SH-SY5Y (cell line): ENCODE results near the gene OR7A5.

Experiments
- GATA2 ChIP-seq: IDR thresholded peaks from 2 replicates; pipeline ENCODE4 v1.6.1; 2011; ENCODE audit warnings: mild to moderate bottlenecking, low read depth, low read length
- GATA3 ChIP-seq: IDR thresholded peaks from 2 replicates; pipeline ENCODE4 v1.6.1; 2011; ENCODE audit warnings: low read depth, mild to moderate bottlenecking, low read length, moderate library complexity

DNA sequence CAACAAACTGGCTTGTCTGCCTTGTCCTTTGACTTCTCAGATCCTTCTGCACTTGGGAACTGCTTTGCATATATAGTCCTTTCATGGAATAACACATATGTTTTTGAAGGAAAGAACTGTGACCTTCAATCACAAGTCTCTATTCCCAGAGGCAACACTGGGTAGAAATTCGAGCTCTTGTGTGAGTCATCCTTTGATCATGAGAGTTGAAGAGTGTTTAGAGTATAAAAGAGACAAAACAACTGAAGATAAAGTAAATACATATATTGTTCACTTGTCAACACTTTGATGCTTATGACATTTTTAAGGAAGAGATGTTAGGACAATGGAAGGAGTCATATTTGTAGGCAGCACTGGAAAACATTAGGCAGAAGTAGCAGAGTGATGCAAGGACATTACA, 5.2 kb upstream of the OR7A5 start:
- TF ChIP-seq GATA3 (no peak), GATA2 (no peak)
